NCI-H187 (cell line): ENCODE results near the gene OXER1.

ENCODE experiments used
- DNase-seq, 2 experiments: peaks; one replicate each; lab custom pipeline; 2025; lab: John Stamatoyannopoulos, UW

OXER1 gene

DNA sequence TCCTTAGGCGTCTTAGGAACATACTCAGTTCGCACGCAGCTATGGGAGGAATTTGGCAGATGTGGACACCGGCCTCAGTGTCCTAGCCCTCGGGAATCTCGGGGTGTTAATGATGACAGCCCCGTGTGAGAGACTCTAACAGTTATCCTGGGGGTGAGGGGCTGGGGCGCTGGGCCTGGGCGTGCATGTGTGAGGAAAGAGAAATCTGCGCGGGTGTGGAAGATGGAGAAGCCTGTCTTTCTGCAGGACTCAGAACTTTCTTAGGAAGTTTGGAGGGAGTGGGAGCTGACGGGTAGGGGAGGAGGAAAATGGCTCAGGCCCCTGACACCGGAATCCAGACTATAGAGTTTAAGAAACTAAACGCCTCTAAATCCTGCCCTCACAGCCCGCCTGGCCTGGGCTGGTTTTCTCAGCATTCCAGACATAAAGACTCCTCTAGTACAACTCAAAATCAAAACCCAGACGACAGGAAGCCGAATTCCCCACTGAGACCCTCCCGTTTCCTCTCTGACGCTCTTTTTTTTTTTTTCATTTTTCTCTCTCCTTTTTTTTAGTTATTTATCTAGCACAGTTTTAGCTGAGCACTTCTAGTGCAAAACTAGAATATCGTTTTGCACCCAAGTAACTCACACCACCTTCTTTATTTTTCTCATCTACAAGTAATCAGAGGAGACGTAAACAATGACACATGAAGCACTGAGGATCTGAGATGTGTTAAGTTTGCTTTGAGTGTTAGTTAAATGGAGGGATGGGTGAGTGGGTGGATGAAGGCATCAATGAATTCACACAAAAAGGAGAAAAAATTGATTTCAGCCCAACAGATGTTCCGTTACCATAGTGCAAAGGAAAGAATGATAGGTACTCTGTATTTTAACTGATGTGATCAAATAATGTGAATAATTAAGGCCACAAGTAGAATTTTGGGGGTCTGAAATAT is 29.7 kb upstream of the OXER1 start:
- no peak for DNase-seq

DNA sequence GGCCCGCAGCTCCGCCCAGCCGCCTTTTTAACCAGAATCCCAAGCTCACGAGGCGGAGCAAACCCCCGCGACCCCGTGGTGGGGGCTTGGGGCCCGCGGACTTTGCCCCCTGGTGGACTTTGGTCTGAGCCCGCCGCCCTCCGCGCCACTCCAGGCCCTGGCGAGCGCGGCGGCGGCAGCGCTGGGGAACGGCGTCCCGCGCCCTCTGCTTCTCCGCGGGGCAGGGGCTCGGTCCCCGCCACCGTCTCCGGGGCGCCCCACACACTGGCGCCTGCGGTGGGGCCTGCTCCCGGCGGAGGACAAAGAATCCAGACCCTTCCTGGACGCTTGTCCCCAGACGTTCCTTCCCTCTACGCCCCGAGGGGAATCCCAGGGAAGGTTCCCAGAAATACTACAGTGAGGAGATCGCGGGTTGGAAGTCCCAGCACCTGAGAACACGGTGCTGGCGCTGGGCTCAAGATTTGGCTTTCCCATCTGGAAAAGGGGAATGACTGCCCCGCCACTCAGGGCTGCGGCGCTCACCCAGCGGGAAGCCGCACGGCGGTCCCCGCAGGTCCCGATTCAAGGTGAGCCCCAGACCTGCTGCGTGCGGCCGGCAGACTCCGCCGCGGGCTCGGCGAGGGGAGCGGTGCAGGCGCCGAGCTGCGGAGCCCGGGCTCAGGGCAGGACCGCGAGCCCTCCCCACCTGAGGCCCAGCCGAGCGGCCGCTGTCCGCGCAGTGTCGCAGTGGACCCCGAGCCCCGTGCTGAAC is 28.8 kb upstream of the OXER1 start, which contains the start of gene HAAO:
Gene HAAO (minus strand): TSS at position 1 of the 751 bp plus-strand sequence. CDS start 47 bp downstream, outside the sequence.
- DNase-seq = no peak

DNA sequence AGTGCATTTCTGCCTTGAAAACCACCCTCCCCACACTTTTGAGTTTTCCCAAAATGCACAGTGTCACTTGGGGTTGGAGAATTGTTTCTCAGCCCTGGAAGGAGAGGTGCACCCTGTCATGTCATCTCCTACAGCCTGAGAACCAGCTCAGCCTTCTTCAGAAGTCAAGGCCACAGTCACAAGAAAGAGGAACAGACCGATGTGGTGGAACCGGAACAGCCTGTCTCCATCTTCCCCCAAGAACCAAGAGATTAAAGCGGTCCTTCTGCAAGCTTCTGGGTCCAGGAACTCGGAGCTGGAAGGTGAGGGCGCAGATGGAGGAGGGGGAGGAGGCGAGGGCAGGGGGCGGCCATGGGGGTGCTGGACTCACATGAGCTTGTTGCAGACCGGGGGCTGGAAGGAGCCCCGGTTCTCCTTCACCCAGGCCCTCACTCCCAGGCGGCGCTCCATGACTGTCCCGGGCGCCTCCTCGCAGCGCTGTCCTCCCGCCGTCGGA is 28.2 kb upstream of the OXER1 start:
- no peak for DNase-seq

DNA sequence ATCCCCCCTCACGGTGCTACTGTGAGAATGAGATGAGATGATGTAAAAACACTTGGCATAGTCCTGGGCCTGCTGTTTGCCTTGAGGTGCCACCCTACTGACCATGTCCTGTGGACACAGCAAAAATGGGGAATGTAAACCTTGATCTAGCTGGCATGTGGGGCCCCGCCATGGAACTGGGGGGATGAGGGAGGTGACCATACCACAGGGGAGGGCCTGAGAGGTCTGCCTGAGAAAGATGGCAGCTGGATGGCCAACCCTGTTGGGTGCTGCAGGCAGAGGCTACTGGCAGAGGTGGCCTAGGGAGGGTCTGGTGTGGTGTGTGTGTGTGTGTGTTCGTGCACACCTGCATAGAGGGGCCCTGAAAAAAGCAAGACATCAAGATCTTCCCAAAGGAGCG is 27.7 kb upstream of the OXER1 start:
- no peak for DNase-seq

DNA sequence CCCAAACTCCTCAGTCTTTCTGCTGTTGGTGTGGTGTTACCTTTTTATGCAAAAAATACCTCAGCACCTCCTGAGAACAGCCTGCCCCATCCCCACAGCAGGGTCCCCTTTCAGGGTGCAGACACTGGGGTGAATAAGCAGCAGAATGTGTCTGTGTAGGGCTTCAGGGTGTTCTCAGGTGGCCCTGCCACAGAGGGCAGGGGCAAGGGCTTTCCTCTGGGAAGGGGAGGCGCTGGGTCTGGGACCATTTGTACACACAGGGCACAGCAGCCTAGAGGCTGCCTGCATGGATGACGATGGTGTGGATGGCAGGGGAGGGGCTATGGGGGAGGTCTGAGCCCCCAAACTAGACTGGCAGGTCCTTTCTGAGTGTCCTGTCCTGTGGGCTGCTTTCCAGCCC is 25.8 kb upstream of the OXER1 start:
- no peak for DNase-seq

DNA sequence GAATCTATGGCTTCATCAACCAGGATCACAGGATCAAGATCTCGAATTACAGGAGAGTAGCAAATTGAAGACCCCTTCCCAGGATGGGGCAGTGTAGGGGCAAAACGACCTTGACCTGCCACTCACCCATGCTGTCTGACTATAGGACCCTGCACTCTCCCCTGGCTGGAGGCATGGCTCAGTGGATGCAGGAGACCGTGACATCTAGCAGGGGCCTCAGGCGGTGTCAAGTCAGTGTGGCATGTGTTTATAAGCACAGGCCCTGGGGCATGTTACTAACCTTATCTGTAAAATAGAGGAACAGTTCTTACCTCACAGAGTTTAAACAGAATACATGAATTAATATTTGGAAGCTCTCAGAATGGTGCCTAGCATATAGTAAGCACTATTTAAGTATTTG is 24.9 kb upstream of the OXER1 start:
- DNase-seq = no peak

DNA sequence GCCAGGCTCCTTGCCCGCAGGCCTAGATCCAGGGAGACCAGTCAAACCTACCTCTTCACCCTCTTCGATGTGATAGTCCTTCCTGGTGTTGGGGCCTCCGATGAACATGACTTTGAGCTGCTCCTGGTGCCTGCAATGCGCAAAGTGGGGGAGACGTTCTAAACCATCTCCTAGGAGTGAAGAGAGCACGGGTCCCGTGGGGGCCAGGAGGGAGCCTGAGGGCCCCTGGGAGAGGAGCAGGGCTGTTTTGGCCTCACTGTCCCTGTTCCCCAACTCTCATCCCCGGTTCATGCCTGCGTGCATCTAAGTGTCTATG is 24.5 kb upstream of the OXER1 start:
- no peak for DNase-seq

DNA sequence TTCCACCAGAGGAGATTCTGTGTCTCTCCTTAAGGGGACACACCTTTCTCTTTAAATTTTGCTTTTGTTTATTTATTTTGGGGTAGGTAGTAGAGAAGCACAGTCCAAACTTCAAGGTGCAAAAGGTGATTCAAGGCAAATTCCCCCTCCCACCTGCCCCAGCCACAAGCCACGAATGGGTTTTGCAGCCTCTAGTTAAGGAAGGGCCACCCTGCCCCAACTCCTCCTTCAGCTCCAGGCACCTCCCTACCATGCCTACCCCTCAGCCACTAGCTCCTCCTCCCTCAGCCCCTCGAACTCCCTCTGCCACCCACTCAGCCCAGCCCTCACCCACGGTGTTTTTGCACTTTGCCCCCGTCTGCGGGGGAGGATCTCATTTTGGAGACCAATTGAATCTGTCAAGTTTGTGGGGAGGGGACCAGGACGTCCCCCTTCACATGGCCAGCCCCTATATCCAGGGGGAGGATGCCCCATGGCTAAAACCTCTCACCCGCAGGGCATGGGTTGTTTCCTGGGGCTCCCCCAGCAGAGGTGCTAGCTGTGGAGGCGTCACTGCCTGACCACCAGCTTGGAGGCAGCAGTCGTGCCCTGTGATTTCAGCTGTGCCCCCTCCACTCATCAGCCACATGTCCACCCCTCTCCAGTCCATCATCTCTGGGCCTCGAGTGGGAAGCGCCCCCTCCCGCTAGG is 24.0 kb upstream of the OXER1 start:
- DNase-seq = no peak

DNA sequence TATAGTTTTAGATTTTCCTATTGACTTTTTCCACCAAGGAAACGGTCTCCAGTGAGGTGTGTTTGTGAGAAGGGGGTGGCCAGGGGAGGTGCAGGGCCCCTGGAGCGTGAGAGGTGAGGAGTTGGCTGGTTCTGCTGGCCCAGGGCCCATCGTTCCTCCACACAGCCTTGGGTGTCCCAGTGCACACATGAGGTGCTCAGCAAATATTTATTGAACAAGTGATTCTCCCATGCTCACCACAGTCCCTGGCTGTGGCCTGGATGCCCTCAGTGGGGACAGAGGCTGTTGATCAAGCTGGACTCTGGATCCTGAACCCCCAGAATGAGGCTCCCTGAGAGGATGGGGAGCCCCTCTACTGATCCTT is 23.5 kb upstream of the OXER1 start:
- DNase-seq = no peak

DNA sequence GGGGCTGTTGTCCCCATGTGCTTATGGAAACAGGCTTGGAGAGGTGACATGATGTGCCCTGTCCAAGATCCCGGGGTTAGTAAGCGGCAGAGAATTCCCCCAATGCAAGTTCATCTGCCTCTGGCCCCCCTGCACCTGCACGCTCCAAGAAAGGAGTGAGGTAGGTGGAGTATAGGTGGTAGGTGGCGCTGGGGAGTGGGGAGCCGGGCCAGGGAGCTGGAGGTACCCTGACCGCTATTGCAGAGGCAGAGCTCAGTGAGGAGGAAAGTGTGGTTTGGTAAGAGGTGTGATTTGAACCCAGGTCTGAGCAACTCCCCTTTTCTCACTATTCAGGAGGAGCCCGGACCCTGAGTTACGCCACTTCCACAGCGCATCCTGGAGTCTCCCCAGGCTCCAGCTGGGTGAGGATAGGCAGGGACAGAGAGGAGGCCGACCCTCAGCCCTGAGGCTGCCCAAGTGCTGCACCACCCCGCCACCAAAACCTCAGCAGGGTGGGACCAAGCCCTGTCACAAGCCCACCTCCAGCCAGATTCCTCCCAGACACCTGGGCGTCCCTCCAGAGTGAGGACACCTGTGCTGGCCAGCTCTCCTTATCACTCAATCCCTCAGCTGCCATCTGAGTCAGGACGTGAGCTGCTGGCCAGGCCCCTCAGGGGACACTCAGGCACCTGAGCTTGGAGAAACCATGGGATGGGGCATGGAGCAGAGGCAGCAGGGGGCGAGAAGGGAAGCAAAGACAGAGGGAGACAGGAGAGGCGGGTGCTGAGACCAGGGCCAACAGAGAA is 22.8 kb upstream of the OXER1 start:
- no peak for DNase-seq

DNA sequence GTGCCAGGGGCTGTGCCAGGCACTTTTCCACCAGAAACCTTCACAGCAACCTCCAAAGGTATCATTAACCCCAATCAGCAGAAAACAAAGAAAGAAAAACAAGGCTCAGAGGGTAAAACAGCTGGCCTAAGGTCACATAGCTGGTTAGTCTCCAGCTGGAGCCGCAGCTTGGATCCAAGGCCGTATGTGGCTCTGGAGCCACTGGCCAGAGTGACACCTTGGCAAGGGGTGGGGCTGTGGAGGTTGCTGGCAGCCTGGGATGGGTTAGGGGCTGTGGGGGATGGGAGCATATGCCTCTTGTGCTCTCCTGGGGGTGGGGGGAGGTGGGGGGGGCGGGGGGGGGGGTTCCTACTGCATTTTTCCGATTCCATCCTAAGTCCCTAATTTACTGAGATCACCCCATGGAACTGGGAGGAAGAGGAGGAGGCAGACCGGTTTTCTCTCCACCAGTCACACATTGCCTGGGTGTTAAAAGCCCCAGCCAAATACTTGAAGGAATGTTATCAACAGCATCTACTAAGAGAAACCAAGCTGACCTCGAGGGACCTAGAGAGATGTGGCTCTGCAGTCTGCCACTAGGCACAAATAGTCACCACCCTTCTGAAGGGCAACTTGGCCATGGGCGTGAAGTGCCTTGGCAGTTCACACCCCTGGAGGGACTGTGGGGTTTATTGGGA is 20.4 kb upstream of the OXER1 start:
- DNase-seq = no peak

DNA sequence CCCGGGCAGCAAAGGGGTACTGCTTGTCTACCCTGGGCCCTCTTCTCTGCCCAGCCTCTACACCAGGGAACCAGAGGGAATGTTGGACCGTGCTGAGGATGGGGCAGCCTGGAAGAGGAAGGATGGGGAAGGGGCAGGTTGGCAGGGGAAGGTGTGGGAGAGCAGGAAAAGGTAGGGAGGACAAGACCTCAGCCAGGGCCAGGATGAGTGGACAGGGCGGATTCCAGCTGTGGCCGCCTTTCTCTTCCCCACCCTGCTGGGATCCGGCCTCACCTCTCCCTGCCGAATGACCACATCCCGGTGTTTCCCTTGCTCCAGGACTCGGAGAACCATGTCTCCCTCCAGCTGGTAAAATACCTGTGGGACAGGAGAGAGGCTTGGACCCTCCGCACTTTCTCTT is 19.6 kb upstream of the OXER1 start:
- no peak for DNase-seq

DNA sequence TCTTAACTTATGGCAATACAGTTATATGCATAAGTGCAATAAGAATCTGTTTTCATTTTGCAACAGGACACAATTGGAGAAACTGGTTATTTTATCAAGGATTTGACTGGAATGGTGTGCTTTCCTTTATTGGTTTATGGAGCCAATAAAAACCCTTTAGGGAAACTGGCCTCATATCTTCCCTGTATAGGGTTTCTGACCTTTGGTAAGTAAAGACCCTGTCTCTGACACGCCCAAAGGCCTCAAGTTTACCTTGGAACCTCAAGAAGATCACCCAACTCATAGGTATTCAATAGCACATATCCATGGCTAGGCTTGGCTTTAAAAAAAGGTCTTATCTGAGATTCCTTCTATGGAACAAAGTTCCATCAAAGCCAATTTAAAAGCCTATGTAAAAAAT is 17.2 kb upstream of the OXER1 start:
- DNase-seq = no peak

DNA sequence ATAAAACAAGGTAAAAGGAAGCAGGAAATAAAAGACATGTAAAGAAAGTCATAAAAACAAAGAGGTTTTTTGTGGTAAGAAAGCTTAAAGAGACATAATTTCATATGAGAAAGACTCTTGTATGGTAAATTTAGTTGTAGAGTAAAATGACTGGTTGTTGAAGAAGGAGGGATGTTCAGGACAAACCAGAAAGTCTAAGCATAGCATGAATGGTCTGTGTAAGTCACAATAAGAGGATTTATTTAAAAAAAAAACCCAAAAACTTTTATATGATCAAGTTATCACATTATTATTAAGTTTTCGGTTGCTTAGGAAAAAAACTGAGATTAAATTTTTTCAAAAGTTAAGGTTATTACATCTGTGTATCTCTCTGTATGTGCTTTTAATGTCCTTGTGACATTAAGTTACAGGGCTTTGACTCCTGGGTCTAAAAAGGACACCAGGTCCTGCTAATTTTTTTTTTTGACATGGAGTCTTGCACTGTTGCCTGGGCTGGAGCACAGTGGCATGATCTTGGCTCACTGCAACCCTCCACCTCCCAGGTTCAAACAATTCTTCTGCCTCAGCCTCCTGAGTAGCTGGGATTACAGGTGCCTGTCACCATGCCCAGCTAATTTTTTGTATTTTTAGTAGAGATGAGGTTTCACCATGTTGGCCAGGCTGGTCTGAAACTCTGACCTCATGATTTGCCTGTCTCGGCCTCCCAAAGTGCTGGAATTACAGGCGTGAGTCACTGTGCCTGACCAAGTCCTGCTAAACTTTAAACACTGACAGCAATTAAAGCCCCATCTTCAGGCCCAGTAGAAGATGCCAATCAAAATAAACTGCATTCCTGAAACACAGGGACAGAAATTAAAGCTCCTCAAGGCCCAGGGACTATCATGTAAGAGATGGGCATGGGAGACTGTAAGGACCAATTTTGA is 14.2 kb upstream of the OXER1 start:
- no peak for DNase-seq

DNA sequence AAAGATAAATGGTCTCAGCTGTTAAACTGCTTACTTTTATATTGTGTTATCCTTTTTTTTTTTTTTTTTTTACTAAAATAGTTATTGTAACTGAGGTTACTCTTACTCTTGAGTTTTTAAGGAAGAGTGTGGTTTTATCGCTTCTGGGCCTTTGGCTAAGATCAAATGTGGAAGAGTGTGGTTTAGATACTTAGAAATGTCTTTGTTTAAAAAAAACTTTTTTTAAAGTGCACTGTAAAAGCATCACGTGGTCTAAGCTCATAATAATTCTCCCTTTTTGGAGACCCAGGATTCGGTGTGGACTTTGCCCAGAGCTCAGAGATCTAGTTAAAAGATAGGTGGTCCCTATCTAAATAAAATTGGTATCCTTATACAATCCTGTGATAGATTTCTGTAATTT is 11.9 kb upstream of the OXER1 start:
- DNase-seq = no peak

DNA sequence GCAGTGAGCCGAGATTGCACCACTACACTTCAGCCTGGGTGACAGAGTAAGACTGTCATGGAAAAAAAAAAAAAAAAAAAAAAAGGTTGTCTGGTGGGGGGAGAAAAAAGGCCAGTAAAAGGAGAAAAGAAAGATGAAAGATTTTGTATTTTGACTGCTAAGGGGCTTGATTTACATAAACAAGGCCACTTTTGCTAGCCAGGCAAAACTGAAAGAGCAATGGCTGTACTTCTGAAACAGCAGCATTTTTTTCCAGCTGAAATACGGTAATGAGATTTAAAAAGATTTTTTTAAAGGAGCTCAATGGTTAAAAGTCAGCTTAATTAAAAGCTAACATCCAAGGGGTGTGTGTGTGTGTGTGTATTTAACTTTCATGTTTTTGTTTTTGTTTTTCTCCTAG is 11.3 kb upstream of the OXER1 start:
- no peak for DNase-seq

DNA sequence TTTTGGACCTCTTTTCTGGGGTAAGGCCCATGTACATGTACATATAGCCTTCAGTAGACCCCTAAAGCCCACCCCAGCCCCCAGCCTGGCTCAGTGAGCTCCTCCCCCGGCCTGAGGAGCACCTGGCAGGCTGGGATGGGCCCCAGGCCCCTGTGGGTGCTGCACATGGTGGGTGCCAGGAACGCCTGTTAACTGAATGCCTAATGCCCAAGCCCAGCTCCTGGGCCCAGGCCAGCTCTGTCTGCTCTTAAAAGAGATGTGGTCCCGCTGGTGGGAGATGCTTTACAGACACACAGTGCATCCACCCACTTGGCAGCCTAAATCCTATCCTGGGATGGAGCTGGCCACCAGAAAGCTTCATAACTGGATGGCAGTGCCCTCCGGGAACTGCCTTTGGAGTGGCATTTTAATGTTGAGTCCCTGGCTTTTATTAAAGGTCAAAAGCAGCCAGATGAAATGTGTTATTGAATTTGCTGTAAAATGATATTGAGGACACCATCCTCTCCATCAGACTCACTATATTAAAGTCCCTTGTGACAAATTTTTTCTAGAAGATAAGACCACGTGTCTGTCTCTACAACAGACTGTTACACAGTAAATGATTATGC is 7.7 kb upstream of the OXER1 start:
- no peak for DNase-seq

DNA sequence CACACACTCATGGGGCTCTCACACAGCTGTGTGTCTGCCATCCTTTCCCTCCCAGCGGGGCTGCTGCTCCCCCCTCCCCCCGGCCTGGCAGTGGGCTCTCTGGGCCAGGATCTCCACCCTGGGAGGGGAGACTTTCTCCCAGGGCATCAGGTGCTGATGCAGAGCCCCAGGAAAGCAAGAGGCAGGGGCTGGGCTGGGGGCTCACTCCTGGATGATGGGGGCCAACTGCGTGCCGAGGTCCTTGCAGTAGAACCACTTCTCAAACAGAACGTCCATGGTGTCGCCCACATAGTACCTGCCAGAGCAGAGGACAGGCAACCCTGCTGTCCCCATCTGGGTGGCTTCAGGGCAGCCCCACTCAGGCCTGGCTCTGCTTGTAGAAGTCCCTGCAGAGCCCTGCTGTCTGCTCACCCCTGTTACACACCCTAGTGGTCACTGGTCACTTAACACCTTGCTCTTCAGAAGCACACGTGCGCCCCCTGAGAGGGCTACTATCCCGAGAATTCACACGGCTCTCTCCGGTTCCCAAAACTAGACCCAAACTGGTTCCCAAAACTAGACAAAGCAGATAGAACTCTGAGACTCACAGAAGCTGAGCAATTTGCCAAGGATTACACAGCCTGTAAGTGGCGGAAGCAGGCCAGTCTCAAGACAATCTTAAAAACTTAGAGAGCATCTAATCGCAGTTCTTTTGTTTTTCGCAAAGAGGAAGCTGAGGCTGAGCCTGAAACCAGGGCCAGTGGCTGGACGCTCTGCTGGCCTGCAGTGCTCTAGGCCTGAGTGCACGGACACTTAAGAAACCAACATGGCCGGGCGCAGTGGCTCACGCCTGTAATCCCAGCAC is 6.6 kb upstream of the OXER1 start:
- DNase-seq = no peak
